GM18858 (cell line): ENCODE data around the gene WDFY1.
"Not testable (repeated sequence)": the region's sequence is repeated elsewhere in the genome, so short reads cannot be mapped to it uniquely, and the experiment has no call there.

Source experiments
- ATAC-seq: cut with Tn5 transposase; IDR thresholded peaks from one replicate; pipeline ENCODE4 v1.9.1; 2021; ENCODE audit not compliant: unreplicated experiment

Gene WDFY1

DNA sequence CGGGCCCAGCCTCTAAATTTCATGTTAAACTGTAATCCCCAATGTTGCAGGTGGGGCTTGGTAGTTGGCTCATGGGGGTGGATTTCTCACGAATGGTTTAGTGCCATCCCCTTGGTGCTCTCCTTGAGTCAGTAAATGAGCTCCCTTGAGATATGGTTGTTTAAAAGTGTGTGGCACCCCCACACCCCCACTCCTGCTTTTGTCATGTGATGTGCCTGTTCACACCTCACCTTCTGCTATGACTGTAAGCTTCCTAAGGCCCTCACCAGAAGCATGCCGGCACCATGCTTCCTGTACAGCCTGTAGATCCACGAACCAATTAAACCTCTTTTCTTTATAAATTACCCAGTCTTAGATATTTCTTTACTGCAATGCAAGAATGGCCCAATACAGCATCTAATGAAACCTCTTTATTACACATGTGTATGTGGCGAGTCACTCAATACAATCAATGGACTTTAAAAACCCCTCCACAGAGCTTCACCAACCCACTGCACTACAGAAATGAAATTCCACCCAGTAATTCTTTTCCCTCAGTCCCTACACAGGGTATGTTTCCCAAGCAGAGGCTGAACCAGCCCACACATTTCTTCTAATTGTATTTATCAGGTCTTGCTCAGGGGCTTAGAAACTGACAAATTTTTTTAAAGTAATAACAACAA, 47.3 kb downstream of the WDFY1 start:
- no peak for ATAC-seq

GRCh38 chr2:223896833-223897311, 48.3 kb downstream of the WDFY1 start:
- peak; percentile 59 for ATAC-seq

DNA sequence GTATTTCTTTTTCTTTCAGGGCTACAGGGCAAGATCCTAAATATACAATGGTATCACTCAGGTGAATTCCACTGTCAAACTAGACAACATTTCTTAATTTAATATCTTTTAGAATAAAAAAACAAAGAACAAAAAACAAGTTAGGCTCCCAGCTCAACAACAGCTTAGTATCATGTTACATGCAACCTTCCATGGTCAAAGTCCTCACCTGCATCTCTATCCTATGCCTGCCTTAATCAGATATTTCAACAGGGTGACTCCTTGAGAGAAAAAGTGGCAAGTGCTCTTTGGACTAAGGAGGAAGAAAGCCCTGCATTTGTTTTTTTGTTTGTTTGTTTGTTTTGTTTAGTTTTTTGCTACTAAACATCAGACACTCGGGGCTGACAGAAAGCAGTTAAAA, 50.2 kb downstream of the WDFY1 start:
- no peak for ATAC-seq

GRCh38 chr2:223894009-223894408, 51.1 kb downstream of the WDFY1 start:
- ATAC-seq: no peak

- ATAC-seq: no peak
Observed at GRCh38 chr2:223890721-223891120, 54.4 kb downstream of the WDFY1 start.

- no peak for ATAC-seq
Observed at GRCh38 chr2:223889229-223889628, 55.9 kb downstream of the WDFY1 start.

GRCh38 chr2:223888251-223888650, 56.9 kb downstream of the WDFY1 start:
- ATAC-seq: no peak

- no peak for ATAC-seq
Observed at GRCh38 chr2:223887127-223887526, 58.0 kb downstream of the WDFY1 start.

DNA sequence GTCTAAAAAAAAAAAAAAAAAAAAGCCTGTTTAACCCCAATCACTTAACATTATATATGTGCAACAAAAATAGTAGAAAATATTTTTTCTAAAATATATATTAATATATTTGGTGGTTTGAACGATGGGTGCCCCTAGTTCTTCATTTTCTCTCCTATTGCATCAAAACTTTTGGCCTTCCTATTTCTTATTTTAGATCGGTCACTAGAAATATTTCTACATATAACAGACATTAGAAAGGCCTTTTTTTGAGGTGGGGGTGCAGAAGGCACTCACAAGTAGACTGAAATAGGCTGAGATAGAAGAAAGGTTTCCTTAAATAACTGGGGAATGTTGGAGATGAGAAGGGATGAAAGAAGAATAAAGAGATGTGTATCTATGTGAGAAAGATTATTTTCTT, 58.4 kb downstream of the WDFY1 start:
- ATAC-seq: no peak

DNA sequence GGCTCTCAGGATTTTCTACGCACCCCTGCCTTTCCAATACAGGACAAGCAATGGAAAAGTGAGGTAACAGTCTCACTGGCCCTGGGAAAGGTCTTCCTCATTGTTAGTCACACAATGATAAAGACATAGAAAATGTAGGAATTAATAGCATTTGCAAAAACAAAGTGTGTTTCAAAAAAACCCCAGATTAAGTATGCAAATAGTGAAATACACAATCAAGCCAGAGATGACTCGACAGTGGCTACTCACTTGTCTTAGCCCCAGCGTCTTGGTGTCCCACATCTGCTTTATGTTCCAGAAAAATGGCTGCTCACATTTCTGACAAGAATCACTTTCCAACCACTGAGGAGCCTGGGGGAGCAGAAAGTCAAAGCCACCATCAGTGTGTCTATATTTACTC, 60.7 kb downstream of the WDFY1 start:
- peak; percentile 86 for ATAC-seq

GRCh38 chr2:223882715-223883114, 62.4 kb downstream of the WDFY1 start:
- ATAC-seq: no peak

DNA sequence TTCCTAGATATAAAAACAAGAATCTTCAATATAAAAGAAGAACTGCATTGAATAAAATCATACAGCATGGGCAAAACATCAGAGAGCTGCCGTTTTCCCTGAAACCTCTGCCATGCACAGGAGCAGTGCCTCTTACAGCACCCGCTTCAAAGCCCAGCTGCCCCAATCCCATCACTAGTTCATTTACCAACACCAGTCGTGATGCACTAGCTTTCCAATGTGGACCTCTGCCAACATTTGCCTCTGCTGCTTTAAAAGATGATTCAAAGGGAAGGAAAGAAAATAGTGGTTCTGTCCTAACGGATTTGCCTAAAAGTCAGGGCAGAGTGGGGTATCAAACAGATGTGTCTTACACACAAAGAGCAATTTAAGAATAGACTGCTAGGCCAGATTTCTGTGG, 64.3 kb downstream of the WDFY1 start:
- no peak for ATAC-seq

- ATAC-seq: no peak
Observed at GRCh38 chr2:223877721-223878410, 67.3 kb downstream of the WDFY1 start.

DNA sequence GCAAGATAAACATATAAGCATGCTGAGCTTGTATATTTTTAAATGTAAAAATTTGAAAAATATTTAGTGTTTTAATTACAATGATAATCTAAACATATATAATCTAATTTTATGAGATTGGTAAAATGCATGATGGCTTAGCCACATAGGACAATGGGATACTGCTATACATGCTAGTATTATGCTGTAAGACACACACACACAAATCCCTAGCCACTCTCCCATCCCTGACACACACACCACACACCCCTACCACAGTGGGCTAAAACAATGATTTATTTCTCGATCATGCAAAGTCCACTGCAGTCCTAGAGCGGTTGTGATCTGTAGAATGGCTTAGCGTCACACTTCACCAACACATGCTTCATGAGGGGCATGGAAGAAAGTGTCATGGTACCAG, 71.5 kb downstream of the WDFY1 start:
- ATAC-seq: no peak

GRCh38 chr2:223872772-223873171, 72.4 kb downstream of the WDFY1 start:
- ATAC-seq: not testable (repeated sequence)

- ATAC-seq: not testable (repeated sequence)
Observed at GRCh38 chr2:223871661-223872060, 73.5 kb downstream of the WDFY1 start.

DNA sequence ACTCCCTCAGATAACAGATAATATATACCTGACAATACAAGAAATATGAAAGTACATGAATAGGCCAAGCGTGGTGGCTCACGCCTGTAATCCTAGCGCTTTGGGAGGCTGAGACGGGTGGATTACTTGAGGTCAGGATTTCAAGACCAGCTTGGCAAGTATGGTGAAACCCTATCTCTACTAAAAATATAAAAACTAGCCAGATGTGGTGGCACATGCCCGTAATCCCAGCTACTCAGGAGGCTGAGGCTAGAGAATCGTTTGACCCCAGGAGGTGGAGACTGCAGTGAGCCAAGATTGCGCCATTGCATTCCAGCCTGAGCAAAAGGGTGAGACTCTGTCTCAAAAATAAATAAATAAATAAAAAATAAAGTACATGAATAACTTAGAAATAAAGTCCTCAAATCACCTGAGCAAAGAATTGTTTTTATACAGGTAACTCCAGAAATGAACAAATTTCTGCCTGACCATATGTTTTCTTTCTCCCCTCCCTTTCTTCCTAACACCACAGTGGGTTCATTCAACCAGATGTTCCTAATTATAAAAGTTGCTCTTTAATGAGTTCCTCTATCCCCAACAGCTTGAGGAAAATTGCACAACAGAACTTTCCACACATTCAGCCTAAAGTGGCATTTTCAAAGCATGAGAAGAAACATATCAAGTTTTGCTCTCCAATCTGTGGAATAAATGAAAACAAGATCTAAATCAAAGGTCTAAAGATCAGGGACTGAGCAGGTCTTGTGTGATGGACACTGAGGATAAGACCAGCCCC, 74.1 kb downstream of the WDFY1 start:
- ATAC-seq: no peak

- peak; percentile 49 for ATAC-seq
Observed at GRCh38 chr2:223868005-223868404, 77.1 kb downstream of the WDFY1 start.

GRCh38 chr2:223865907-223866508, 79.1 kb downstream of the WDFY1 start:
- no peak for ATAC-seq

GRCh38 chr2:223865124-223865523, 80.0 kb downstream of the WDFY1 start:
- ATAC-seq: no peak

DNA sequence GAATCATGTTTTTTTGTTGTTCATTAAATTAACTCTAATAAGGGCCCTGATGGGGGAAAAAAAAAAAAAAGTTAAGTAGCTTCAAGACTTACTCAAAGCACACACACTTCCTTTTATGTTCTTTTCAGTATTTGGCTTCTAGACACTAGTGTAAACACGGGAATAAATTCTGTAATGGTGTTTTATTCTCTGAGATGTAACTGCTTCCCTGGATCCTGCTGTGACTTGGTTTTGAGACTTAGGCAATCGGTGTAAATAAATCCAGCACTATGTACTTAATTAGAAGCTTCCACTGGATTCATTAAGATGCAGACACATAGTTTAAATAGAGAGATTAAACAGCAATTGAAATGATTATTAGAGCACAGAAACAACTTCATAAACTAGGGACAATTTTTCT, 81.6 kb downstream of the WDFY1 start:
- ATAC-seq: no peak
